ENCODE data around the gene PRSS1. TPM values are rescaled to one million over a fixed set of nuclear protein-coding genes. Genes with fewer than 3 reads are reported as not detected.
"Not testable (repeated sequence)": the region's sequence is repeated elsewhere in the genome, so short reads cannot be mapped to it uniquely, and the experiment has no call there.

The PRSS1 gene
- total RNA-seq: not detected in 2 replicates

GRCh38 chr7:142749218-142749993 is at the start of gene PRSS1:
PRSS1 (plus strand) TSS chr7:142749472; CDS start chr7:142749485, 13 bp downstream.
- intact Hi-C loops (cut with micrococcal nuclease): no loop called here
- POLR2A ChIA-PET: no interaction called here
- Mint-ChIP-seq H3K27ac (no peak within 1 kb of the TSS), H3K27me3 (peaks cover 2% of the 10 kb centered on the region), H3K36me3 (ENCODE audit: low read depth) (no peaks in the 10 kb centered on the region), H3K9me3 (no peaks in the 10 kb centered on the region), H3K4me1 (no peaks in the 10 kb centered on the region), H3K4me3 (no peak within 1 kb of the TSS)
- DNase-seq (no peak), ATAC-seq (ENCODE audit: low read depth) (no peak)
- TF ChIP-seq, protein P1, sequence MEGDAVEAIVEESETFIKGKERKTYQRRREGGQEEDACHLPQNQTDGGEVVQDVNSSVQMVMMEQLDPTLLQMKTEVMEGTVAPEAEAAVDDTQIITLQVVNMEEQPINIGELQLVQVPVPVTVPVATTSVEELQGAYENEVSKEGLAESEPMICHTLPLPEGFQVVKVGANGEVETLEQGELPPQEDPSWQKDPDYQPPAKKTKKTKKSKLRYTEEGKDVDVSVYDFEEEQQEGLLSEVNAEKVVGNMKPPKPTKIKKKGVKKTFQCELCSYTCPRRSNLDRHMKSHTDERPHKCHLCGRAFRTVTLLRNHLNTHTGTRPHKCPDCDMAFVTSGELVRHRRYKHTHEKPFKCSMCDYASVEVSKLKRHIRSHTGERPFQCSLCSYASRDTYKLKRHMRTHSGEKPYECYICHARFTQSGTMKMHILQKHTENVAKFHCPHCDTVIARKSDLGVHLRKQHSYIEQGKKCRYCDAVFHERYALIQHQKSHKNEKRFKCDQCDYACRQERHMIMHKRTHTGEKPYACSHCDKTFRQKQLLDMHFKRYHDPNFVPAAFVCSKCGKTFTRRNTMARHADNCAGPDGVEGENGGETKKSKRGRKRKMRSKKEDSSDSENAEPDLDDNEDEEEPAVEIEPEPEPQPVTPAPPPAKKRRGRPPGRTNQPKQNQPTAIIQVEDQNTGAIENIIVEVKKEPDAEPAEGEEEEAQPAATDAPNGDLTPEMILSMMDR (IDR thresholded peaks at IDR 0.05): no peak
- CTCF ChIA-PET: interaction anchor here (1.4 kb wide), 1 partner anchor 10 kb away, joined by 3 read pairs; no protein-coding TSS in a partner anchor

GRCh38 chr7:142700935-142701334 is 48.3 kb upstream of the PRSS1 start:
- DNase-seq; H3K27ac Mint-ChIP-seq; H3K27me3 Mint-ChIP-seq; H3K36me3 Mint-ChIP-seq (ENCODE audit: low read depth); POLR2A ChIA-PET; H3K4me3 Mint-ChIP-seq; H3K4me1 Mint-ChIP-seq; ATAC-seq (ENCODE audit: low read depth); H3K9me3 Mint-ChIP-seq; intact Hi-C loops (cut with micrococcal nuclease): not testable (repeated sequence)
- CTCF ChIA-PET: interaction anchor here (1.2 kb wide), 1 partner anchor 10 kb away, joined by 3 read pairs; no protein-coding TSS in a partner anchor

DNA sequence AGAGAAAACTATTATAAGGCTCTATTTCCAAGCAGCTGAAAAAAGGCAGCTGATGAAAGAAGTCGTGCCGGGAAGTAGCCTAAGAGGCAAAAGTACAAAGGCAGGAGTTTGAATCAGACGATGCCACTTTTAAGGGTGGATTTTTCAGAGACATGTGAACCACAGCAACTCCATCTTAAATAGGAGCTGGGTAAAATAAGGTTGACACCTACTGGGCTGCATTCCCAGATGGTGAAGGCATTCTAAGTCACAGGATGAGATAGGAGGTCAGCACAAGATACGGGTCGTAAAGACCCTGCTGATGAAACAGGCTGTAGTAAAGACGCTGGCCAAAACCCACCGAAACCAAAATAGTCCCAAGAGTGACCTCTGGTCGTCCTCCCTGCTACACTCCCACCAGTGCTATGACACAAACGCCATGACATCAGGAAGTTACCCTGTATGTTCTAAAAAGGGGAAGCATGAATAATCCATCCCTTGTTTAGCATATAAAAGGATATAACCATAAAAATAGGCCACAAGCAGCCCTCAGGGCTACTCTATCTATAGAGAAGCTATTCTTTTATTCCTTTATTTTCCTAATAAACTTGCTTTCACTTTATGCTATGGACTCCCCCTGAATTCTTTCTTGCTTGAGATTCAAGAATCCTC is 45.5 kb upstream of the PRSS1 start:
- no peak overlapping the region for H3K27ac Mint-ChIP-seq
- peaks cover 2% of the 10 kb centered on the region for H3K4me1 Mint-ChIP-seq
- no peaks in the 10 kb centered on the region for H3K36me3 Mint-ChIP-seq (ENCODE audit: low read depth)
- H3K9me3 Mint-ChIP-seq: peaks cover 2% of the 10 kb centered on the region
- no peak for DNase-seq
- no peak overlapping the region for H3K4me3 Mint-ChIP-seq
- POLR2A ChIA-PET: no interaction called here
- no peak for ATAC-seq (ENCODE audit: low read depth)
- CTCF ChIA-PET: interaction anchor here (1.0 kb wide), 1 partner anchor 108 kb away, joined by 3 read pairs; no protein-coding TSS in a partner anchor
- TF ChIP-seq, protein P1 (IDR thresholded peaks at IDR 0.05): no peak
- intact Hi-C loops (cut with micrococcal nuclease): no loop called here
- no peaks in the 10 kb centered on the region for H3K27me3 Mint-ChIP-seq

DNA sequence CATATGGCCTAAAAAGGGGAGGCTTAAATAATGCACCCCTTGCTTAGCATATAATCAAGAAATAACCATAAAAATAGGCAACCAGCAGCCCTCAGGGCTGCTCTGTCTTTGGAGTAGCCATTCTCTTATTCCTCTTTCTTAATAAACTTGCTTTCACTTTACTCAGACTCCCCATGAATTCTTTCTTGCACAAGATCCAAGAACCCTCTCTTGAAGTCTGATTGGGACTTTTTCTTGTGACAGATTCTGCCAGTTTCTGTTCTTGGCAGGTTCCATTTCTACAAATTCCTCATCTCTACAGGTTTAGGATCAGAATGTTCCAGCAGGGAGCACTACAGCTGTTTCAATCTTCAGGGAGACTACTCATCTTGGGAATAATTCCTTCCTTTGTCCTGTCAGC is 40.5 kb upstream of the PRSS1 start:
- CTCF ChIA-PET: interaction anchor here (1.2 to 10.2 kb wide), 3 partner anchors 74 to 103 kb away, joined by 3 to 204 read pairs (median 168); no protein-coding TSS in a partner anchor
- H3K36me3 Mint-ChIP-seq (ENCODE audit: low read depth); H3K27ac Mint-ChIP-seq; ATAC-seq (ENCODE audit: low read depth); POLR2A ChIA-PET; H3K27me3 Mint-ChIP-seq; DNase-seq; H3K4me3 Mint-ChIP-seq; H3K9me3 Mint-ChIP-seq; H3K4me1 Mint-ChIP-seq; intact Hi-C loops (cut with micrococcal nuclease): not testable (repeated sequence)

DNA sequence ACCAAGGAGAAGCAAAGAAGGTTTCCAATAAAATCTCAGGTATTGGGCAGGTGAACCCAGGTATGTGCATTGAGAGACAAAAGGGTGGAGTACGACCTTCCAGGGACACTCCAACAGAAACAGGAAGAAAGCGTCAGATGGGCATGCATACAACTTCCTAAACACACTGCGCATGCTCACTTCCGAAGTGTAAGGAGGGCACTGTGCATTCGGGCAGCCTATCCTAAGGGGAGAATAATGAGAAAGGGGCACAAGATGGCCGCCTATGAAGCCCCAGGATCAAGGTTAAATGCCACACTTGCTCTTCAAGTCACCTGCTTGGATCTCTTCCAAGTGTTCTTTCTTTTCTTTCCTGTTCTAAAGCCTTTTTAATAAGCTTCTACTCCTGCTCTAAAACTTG is 39.4 kb upstream of the PRSS1 start:
- POLR2A ChIA-PET: interaction anchor here (0.8 kb wide), 1 partner anchor 88 kb away, joined by 3 read pairs; no protein-coding TSS in a partner anchor
- CTCF ChIA-PET: interaction anchor here (9.1 to 10.2 kb wide), 2 partner anchors 74 to 102 kb away, joined by 168 to 204 read pairs; no protein-coding TSS in a partner anchor
- Mint-ChIP-seq H3K9me3 (no peaks in the 10 kb centered on the region), H3K27me3 (no peaks in the 10 kb centered on the region), H3K4me3 (no peak overlapping the region), H3K36me3 (ENCODE audit: low read depth) (no peaks in the 10 kb centered on the region), H3K27ac (no peak overlapping the region), H3K4me1 (peaks cover 20% of the 10 kb centered on the region)
- no peak for ATAC-seq (ENCODE audit: low read depth)
- TF ChIP-seq, protein P1 (IDR thresholded peaks at IDR 0.05): no peak
- intact Hi-C loops (cut with micrococcal nuclease): loop anchor here (5.0 kb wide), 1 partner anchor 63 kb away; no protein-coding TSS in a partner anchor
- no peak for DNase-seq

GRCh38 chr7:142711196-142711595 is 38.1 kb upstream of the PRSS1 start:
- ATAC-seq (ENCODE audit: low read depth) (no peak), DNase-seq (no peak)
- intact Hi-C loops (cut with micrococcal nuclease): loop anchor here (1.0 to 5.0 kb wide), 2 partner anchors 64 to 142 kb away; no protein-coding TSS in a partner anchor
- Mint-ChIP-seq H3K27me3 (no peaks in the 10 kb centered on the region), H3K27ac (no peak overlapping the region), H3K4me3 (no peak overlapping the region), H3K9me3 (no peaks in the 10 kb centered on the region), H3K4me1 (peaks cover 22% of the 10 kb centered on the region), H3K36me3 (ENCODE audit: low read depth) (no peaks in the 10 kb centered on the region)
- CTCF ChIA-PET: interaction anchor here (1.2 to 10.2 kb wide), 5 partner anchors 10 to 101 kb away, joined by 3 to 204 read pairs (median 7); no protein-coding TSS in a partner anchor
- POLR2A ChIA-PET: no interaction called here
- TF ChIP-seq, protein P1 (IDR thresholded peaks at IDR 0.05): no peak

Data from activated B cell treated with CpG ODN at 0.5 μM for 24 hours (primary cell).